Activated effector memory CD4-positive, alpha-beta T cell treated with anti-CD3 and anti-CD28 coated beads, Interleukin-2, amount 50 U/mL, for 16 hours (primary cell): ENCODE data around the gene RPIA.

Source experiments
- DNase-seq: peaks from one replicate; pipeline ENCODE4 v3.0.0-alpha.2; 2020

RPIA gene

GRCh38 chr2:88687384-88687783 is 4.1 kb upstream of the RPIA start:
- DNase-seq: no peak

- DNase-seq: peak; percentile 82
Measured at GRCh38 chr2:88690591-88691338, 708 bp upstream of the RPIA start.

GRCh38 chr2:88692187-88692586 is 714 bp downstream of the RPIA start:
- DNase-seq: peak; percentile 74

- no peak for DNase-seq
Measured at GRCh38 chr2:88693911-88694414, 2.5 kb downstream of the RPIA start.

- DNase-seq: no peak
Measured at GRCh38 chr2:88696611-88697010, 5.1 kb downstream of the RPIA start.

GRCh38 chr2:88697370-88698026 is 6.0 kb downstream of the RPIA start:
- DNase-seq: no peak

- no peak for DNase-seq
Measured at GRCh38 chr2:88698027-88698413, 6.5 kb downstream of the RPIA start.

GRCh38 chr2:88698498-88699233 is 7.2 kb downstream of the RPIA start:
- DNase-seq: no peak

GRCh38 chr2:88707003-88707402 is 15.5 kb downstream of the RPIA start:
- no peak for DNase-seq

GRCh38 chr2:88709181-88709631 is 17.7 kb downstream of the RPIA start:
- DNase-seq: no peak

GRCh38 chr2:88711289-88711688 is 19.8 kb downstream of the RPIA start:
- DNase-seq: no peak

- DNase-seq: no peak
Measured at GRCh38 chr2:88711897-88712296, 20.4 kb downstream of the RPIA start.

GRCh38 chr2:88713408-88713807 is 21.9 kb downstream of the RPIA start:
- DNase-seq: no peak

- DNase-seq: no peak
Measured at GRCh38 chr2:88714667-88715066, 23.2 kb downstream of the RPIA start.

- no peak for DNase-seq
Measured at GRCh38 chr2:88720399-88720798, 28.9 kb downstream of the RPIA start.

GRCh38 chr2:88721268-88721667 is 29.8 kb downstream of the RPIA start:
- no peak for DNase-seq

- DNase-seq: no peak
Measured at GRCh38 chr2:88724643-88725332, 33.3 kb downstream of the RPIA start.

GRCh38 chr2:88729061-88729745 is 37.7 kb downstream of the RPIA start:
- DNase-seq: no peak

GRCh38 chr2:88733155-88733902 is 41.9 kb downstream of the RPIA start:
- no peak for DNase-seq

GRCh38 chr2:88735133-88735532 is 43.7 kb downstream of the RPIA start:
- DNase-seq: no peak

GRCh38 chr2:88735853-88736252 is 44.4 kb downstream of the RPIA start:
- DNase-seq: peak; percentile 66

GRCh38 chr2:88736437-88736836 is 45.0 kb downstream of the RPIA start:
- DNase-seq: no peak
